H9 (cell line): ENCODE results near the gene ZNF746. TPM values are rescaled to one million over a fixed set of nuclear protein-coding genes. Genes with fewer than 3 reads are reported as not detected.

Experiments used
- DNase-seq: peaks from one replicate; pipeline ENCODE4 v3.0.0-alpha.2; 2017
- H2AFZ ChIP-seq: one replicate; pipeline ENCODE4 v1.6.1; 2013; ENCODE audit warnings: mild to moderate bottlenecking, low read length, control low read depth, moderate library complexity
- H2AK5ac ChIP-seq: 2 replicates; pipeline ENCODE4 v1.6.1; 2013; ENCODE audit warnings: low read length, control low read depth, mixed read lengths; ENCODE audit not compliant: insufficient read length
- H2BK120ac ChIP-seq: one replicate; pipeline ENCODE4 v1.6.1; 2013; ENCODE audit warnings: low read depth, mild to moderate bottlenecking, low read length, control low read depth, inconsistent platforms; ENCODE audit not compliant: poor library complexity, severe bottlenecking
- H2BK12ac ChIP-seq: 2 replicates; pipeline ENCODE4 v1.6.1; 2013; ENCODE audit warnings: low read length, control low read depth, mixed read lengths, low read depth; ENCODE audit not compliant: insufficient read length
- H2BK15ac ChIP-seq: 2 replicates; pipeline ENCODE4 v1.6.1; 2013; ENCODE audit warnings: low read depth, low read length, control low read depth
- H2BK20ac ChIP-seq: one replicate; pipeline ENCODE4 v1.6.1; 2013; ENCODE audit warnings: low read depth, mild to moderate bottlenecking, low read length, control low read depth, inconsistent platforms; ENCODE audit not compliant: poor library complexity, severe bottlenecking
- H2BK5ac ChIP-seq: 2 replicates; pipeline ENCODE4 v1.6.1; 2013; ENCODE audit warnings: low read length, control low read depth, mixed read lengths; ENCODE audit not compliant: insufficient read length
- H3K14ac ChIP-seq: 2 replicates; pipeline ENCODE4 v1.6.1; 2013; ENCODE audit warnings: low read length, control low read depth; ENCODE audit not compliant: insufficient read depth
- H3K18ac ChIP-seq: 2 replicates; pipeline ENCODE4 v1.6.1; 2013; ENCODE audit warnings: low read depth, mild to moderate bottlenecking, mixed read lengths, low read length, control low read depth; ENCODE audit not compliant: insufficient read length
- H3K23ac ChIP-seq: 2 replicates; pipeline ENCODE4 v1.6.1; 2013; ENCODE audit warnings: low read length, control low read depth, mixed read lengths, low read depth; ENCODE audit not compliant: insufficient read length
- H3K23me2 ChIP-seq: 2 replicates; pipeline ENCODE4 v1.6.1; 2013; ENCODE audit warnings: low read depth, mild to moderate bottlenecking, mixed read lengths, low read length, control low read depth; ENCODE audit not compliant: insufficient read length, poor library complexity, severe bottlenecking
- H3K27ac ChIP-seq: 2 replicates; pipeline ENCODE4 v1.5.1; 2013; ENCODE audit warnings: low read length, control low read depth, mixed read lengths, low read depth; ENCODE audit not compliant: insufficient read length
- H3K27me3 ChIP-seq: 2 replicates; pipeline ENCODE4 v1.6.1; 2013; ENCODE audit warnings: low read length, control low read depth, inconsistent platforms; ENCODE audit not compliant: insufficient read depth
- H3K4ac ChIP-seq: 2 replicates; pipeline ENCODE4 v1.6.1; 2013; ENCODE audit warnings: low read depth, mild to moderate bottlenecking, control low read depth, inconsistent platforms, low read length, moderate library complexity
- H3K4me1 ChIP-seq: 2 replicates; pipeline ENCODE4 v1.6.1; 2013; ENCODE audit warnings: low read length, control low read depth, inconsistent platforms; ENCODE audit not compliant: insufficient read depth
- H3K4me2 ChIP-seq: 2 replicates; pipeline ENCODE4 v1.6.1; 2013; ENCODE audit warnings: low read length, control low read depth, mixed read lengths; ENCODE audit not compliant: insufficient read length, insufficient read depth
- H3K56ac ChIP-seq: 2 replicates; pipeline ENCODE4 v1.6.1; 2013; ENCODE audit warnings: low read depth, mild to moderate bottlenecking, mixed read lengths, low read length, control low read depth; ENCODE audit not compliant: insufficient read length
- H3K79me1 ChIP-seq: 2 replicates; pipeline ENCODE4 v1.6.1; 2013; ENCODE audit warnings: low read depth, mild to moderate bottlenecking, moderate library complexity, low read length, control low read depth, inconsistent platforms; ENCODE audit not compliant: insufficient read depth, poor library complexity, severe bottlenecking
- H3K79me2 ChIP-seq: 2 replicates; pipeline ENCODE4 v1.6.1; 2013; ENCODE audit warnings: low read length, control low read depth, inconsistent platforms; ENCODE audit not compliant: insufficient read depth
- H3K9ac ChIP-seq: 2 replicates; pipeline ENCODE4 v1.6.1; 2013; ENCODE audit warnings: low read length, control low read depth, mixed read lengths; ENCODE audit not compliant: insufficient read length; ENCODE audit errors: extremely low read depth
- H3K9me3 ChIP-seq: one replicate; pipeline ENCODE4 v1.6.1; 2013; ENCODE audit warnings: low read depth, low read length, inconsistent platforms; ENCODE audit not compliant: control insufficient read depth
- H3T11ph ChIP-seq: one replicate; pipeline ENCODE4 v1.6.1; 2013; ENCODE audit warnings: mild to moderate bottlenecking, low read length, control low read depth, inconsistent platforms
- H4K20me1 ChIP-seq: one replicate; pipeline ENCODE4 v1.6.1; 2013; ENCODE audit not compliant: control insufficient read depth, insufficient read length, insufficient read depth
- H4K5ac ChIP-seq: 2 replicates; pipeline ENCODE4 v1.6.1; 2013; ENCODE audit warnings: low read depth, mild to moderate bottlenecking, mixed read lengths, low read length, control low read depth; ENCODE audit not compliant: insufficient read length
- H4K8ac ChIP-seq: replicated peaks from 2 replicates; pipeline ENCODE4 v1.6.1; 2013; ENCODE audit warnings: low read length, control low read depth, mixed read lengths, low read depth; ENCODE audit not compliant: insufficient read length
- H4K91ac ChIP-seq: 2 replicates; pipeline ENCODE4 v1.6.1; 2013; ENCODE audit warnings: low read depth, mild to moderate bottlenecking, moderate library complexity, mixed read lengths, low read length, control low read depth; ENCODE audit not compliant: insufficient read length
- H3K27ac Mint-ChIP-seq, 3 experiments: 2 replicates in 2 of 3; 3 replicates in 1 of 3; pipeline ENCODE4 v1.8.0; 2020 to 2021; ENCODE audit warnings: mixed read lengths in 3 of 3, mild to moderate bottlenecking in 1 of 3, moderate library complexity in 1 of 3
- H3K27me3 Mint-ChIP-seq: 2 replicates; pipeline ENCODE4 v1.8.0; 2021; ENCODE audit warnings: low read depth, mild to moderate bottlenecking, moderate library complexity, mixed read lengths
- H3K36me3 Mint-ChIP-seq, 3 experiments: 2 replicates in 2 of 3; 3 replicates in 1 of 3; pipeline ENCODE4 v1.8.0; 2020 to 2021; ENCODE audit warnings: low read depth in 3 of 3, mixed read lengths in 3 of 3; ENCODE audit not compliant: insufficient read depth in 1 of 3
- H3K4me1 Mint-ChIP-seq, 2 experiments: 2 replicates each; pipeline ENCODE4 v1.8.0; 2020; ENCODE audit warnings: mixed read lengths in 2 of 2
- H3K4me3 Mint-ChIP-seq, 2 experiments: 2 replicates in 1 of 2; 3 replicates in 1 of 2; pipeline ENCODE4 v1.8.0; 2020 to 2021; ENCODE audit warnings: mild to moderate bottlenecking in 2 of 2, mixed read lengths in 2 of 2, moderate library complexity in 1 of 2
- H3K9me3 Mint-ChIP-seq, 2 experiments: 2 replicates in 1 of 2; 3 replicates in 1 of 2; pipeline ENCODE4 v1.8.0; 2020; ENCODE audit warnings: mild to moderate bottlenecking in 2 of 2, mixed read lengths in 2 of 2, moderate library complexity in 1 of 2
- WGBS: extraction: QIAGEN DNeasy Blood & Tissue Kit; methylation state at CpG from one replicate; pipeline ENCODE4 v1.1.7; 2013; ENCODE audit warnings: missing lambda C conversion rate, low lambda C conversion rate, mixed read lengths; ENCODE audit not compliant: insufficient read length; ENCODE audit errors: extremely low coverage; 5-methylcytosine and 5-hydroxymethylcytosine counted together
- total RNA-seq: library from RNA; stranded (reverse); gene quantifications from 2 replicates; pipeline ENCODE4 v1.2.1, GENCODE V29; 2021
- TF ChIP-seq, protein P1 (sequence below): fragments of 200-600 bp; sonication (generic); conservative IDR thresholded peaks from 3 replicates; pipeline ENCODE4 v1.8.0; 2021; ENCODE audit warnings: antibody characterized with exemption, mild to moderate bottlenecking

Gene ZNF746
- total RNA-seq, 1 experiment from 2014 or later, result 26.7 TPM

DNA sequence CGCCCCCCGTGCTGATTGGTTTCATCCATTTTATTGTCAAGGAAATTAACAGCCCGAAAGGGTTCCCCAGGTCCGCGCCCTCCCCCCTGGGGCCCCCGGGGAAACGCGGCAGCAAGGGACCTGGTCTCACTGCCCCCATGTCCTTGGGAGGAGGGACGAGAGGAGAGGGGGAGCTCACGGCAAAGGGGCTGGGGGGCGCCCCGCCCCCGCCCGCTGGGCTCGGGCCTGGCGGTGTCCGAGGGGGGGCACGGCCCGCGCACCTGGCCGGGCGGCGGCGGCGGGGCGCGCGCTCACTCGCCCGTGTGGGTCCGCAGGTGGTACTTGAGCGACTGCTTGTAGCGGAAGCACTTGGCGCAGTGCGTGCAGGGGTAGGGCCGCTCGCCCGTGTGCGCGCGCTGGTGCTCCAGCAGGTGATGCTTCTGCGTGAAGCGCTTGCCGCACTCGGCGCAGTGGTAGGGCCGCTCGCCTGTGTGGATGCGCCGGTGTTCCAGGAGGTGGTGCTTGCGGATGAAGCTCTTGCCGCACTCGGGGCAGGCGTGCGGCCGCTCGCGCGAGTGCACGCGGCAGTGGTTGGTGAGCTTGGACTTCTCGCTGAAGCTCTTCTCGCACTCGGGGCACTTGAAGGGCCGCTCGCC, 66.0 kb downstream of the ZNF746 start:
- TF ChIP-seq, protein P1, sequence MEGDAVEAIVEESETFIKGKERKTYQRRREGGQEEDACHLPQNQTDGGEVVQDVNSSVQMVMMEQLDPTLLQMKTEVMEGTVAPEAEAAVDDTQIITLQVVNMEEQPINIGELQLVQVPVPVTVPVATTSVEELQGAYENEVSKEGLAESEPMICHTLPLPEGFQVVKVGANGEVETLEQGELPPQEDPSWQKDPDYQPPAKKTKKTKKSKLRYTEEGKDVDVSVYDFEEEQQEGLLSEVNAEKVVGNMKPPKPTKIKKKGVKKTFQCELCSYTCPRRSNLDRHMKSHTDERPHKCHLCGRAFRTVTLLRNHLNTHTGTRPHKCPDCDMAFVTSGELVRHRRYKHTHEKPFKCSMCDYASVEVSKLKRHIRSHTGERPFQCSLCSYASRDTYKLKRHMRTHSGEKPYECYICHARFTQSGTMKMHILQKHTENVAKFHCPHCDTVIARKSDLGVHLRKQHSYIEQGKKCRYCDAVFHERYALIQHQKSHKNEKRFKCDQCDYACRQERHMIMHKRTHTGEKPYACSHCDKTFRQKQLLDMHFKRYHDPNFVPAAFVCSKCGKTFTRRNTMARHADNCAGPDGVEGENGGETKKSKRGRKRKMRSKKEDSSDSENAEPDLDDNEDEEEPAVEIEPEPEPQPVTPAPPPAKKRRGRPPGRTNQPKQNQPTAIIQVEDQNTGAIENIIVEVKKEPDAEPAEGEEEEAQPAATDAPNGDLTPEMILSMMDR, result no peak
- H2BK20ac ChIP-seq, result no peak overlapping the region
- no peaks in the 10 kb centered on the region for H3K9me3 ChIP-seq
- no peaks in the 10 kb centered on the region for H3K27me3 ChIP-seq
- H3K27ac ChIP-seq, result no peak overlapping the region
- H3K4ac ChIP-seq, result no peak overlapping the region
- H3K79me1 ChIP-seq, result no peaks in the 10 kb centered on the region
- Mint-ChIP-seq H3K9me3 (no peaks in the 10 kb centered on the region), H3K27ac (0 out of 7 replicates have a peak overlapping the region, but pooled peaks of 1 of the 3 experiments have one; percentile 37), H3K4me3 (no peak overlapping the region), H3K36me3 (peaks cover 13 to 46% (median 16%) of the 10 kb centered on the region in 3 experiments; a peak in 6 of 7 replicates), H3K27me3 (no peaks in the 10 kb centered on the region), H3K4me1 (no peaks in the 10 kb centered on the region)
- no peak overlapping the region for H3T11ph ChIP-seq
- H3K14ac ChIP-seq, result no peak overlapping the region
- no peak overlapping the region for H2AFZ ChIP-seq
- no peak overlapping the region for H3K56ac ChIP-seq
- no peaks in the 10 kb centered on the region for H4K20me1 ChIP-seq
- H3K4me1 ChIP-seq, result no peaks in the 10 kb centered on the region
- no peak overlapping the region for H3K9ac ChIP-seq
- H2BK120ac ChIP-seq, result no peak overlapping the region
- H4K5ac ChIP-seq, result no peak overlapping the region
- no peak overlapping the region for H3K23ac ChIP-seq
- no peaks in the 10 kb centered on the region for H3K23me2 ChIP-seq
- no peak overlapping the region for H3K4me2 ChIP-seq
- H4K8ac ChIP-seq, result no peak overlapping the region
- no CpG with 5 or more reads among the region's 66 CpGs for WGBS
- no peak overlapping the region for H2AK5ac ChIP-seq
- no peak overlapping the region for H4K91ac ChIP-seq
- no peak for DNase-seq
- H2BK12ac ChIP-seq, result no peak overlapping the region
- H3K79me2 ChIP-seq, result no peaks in the 10 kb centered on the region
- no peak overlapping the region for H2BK5ac ChIP-seq
- H3K18ac ChIP-seq, result no peak overlapping the region
- H2BK15ac ChIP-seq, result no peak overlapping the region
